Measurements from ENCODE around the gene ZNF334. TPM values are rescaled to one million over a fixed set of nuclear protein-coding genes. Genes with fewer than 3 reads are reported as not detected.

Gene ZNF334
- total RNA-seq, 1 experiment from 2014 or later, result 19.5 TPM

DNA sequence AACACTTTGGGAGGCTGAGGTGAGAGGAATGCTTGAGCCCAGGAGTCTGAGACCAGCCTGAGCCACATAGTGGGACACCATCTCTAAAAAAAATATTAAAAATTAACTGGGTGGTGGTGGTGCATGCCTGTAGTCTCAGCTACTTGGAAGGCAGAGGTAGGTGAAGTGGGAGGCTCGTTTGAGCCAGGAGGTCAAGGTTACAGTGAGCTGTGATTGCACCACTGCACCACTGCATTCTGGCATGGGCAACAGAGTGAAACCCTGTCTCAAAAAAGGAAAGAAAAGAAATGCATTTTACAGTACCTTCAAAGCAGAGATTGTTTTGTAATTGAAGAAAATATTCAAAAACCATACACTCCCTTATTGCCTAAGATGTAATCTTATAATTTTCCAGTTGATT, 30.6 kb upstream of the ZNF334 start:
- Mint-ChIP-seq H3K27ac (no peak overlapping the region), H3K4me3 (no peak overlapping the region), H3K36me3 (ENCODE audit: insufficient read depth in 1 of 3, low read depth in 3 of 3) (no peaks in the 10 kb centered on the region), H3K27me3 (ENCODE audit: low read depth) (no peaks in the 10 kb centered on the region), H3K4me1 (peaks cover 7% of the 10 kb centered on the region in 2 experiments), H3K9me3 (no peaks in the 10 kb centered on the region)
- Histone ChIP-seq H3K23ac (ENCODE audit: insufficient read length, low read depth, low read length) (no peak overlapping the region), H3K27me3 (ENCODE audit: insufficient read depth, low read length) (no peaks in the 10 kb centered on the region), H2BK12ac (ENCODE audit: insufficient read length, low read depth, low read length) (no peak overlapping the region), H3K79me1 (ENCODE audit: insufficient read depth, low read depth, low read length, poor library complexity, severe bottlenecking) (no peaks in the 10 kb centered on the region), H2BK20ac (ENCODE audit: low read depth, low read length, poor library complexity, severe bottlenecking) (no peak overlapping the region), H4K91ac (ENCODE audit: insufficient read length, low read depth, low read length) (no peak overlapping the region), H4K5ac (ENCODE audit: insufficient read length, low read depth, low read length) (no peak overlapping the region), H2AK5ac (ENCODE audit: insufficient read length, low read length) (no peak overlapping the region), H2BK15ac (ENCODE audit: low read depth, low read length) (no peak overlapping the region), H4K8ac (replicated peaks; ENCODE audit: insufficient read length, low read depth, low read length) (no peak overlapping the region), H2AFZ (ENCODE audit: low read length) (no peak overlapping the region), H3K18ac (ENCODE audit: insufficient read length, low read depth, low read length) (no peak overlapping the region), H3K56ac (ENCODE audit: insufficient read length, low read depth, low read length) (no peak overlapping the region), H3T11ph (ENCODE audit: low read length) (no peak overlapping the region), H3K23me2 (ENCODE audit: insufficient read length, low read depth, low read length, poor library complexity, severe bottlenecking) (no peaks in the 10 kb centered on the region), H3K9me3 (ENCODE audit: control insufficient read depth, low read depth, low read length) (no peaks in the 10 kb centered on the region), H3K4me1 (ENCODE audit: insufficient read depth, low read length) (peaks cover 1% of the 10 kb centered on the region; the same call in 1 of the 2 replicates), H3K4me2 (ENCODE audit: insufficient read depth, insufficient read length, low read length) (no peak overlapping the region), H2BK5ac (ENCODE audit: insufficient read length, low read length) (no peak overlapping the region), H3K79me2 (ENCODE audit: insufficient read depth, low read length) (no peaks in the 10 kb centered on the region), H3K9ac (ENCODE audit: extremely low read depth, insufficient read length, low read length) (no peak overlapping the region), H4K20me1 (ENCODE audit: control insufficient read depth, insufficient read depth, insufficient read length) (no peaks in the 10 kb centered on the region), H3K14ac (ENCODE audit: insufficient read depth, low read length) (no peak overlapping the region), H3K27ac (ENCODE audit: insufficient read length, low read depth, low read length) (no peak overlapping the region), H3K4ac (ENCODE audit: low read depth, low read length) (no peak overlapping the region), H2BK120ac (ENCODE audit: low read depth, low read length, poor library complexity, severe bottlenecking) (no peak overlapping the region)
- TF ChIP-seq CTCF (conservative IDR thresholded peaks at IDR 0.05), result no peak
- WGBS (ENCODE audit: extremely low coverage, insufficient read length, low lambda C conversion rate), result no CpG with 5 or more reads among the region's 1 CpG
- DNase-seq, result no peak

Data from H9 (cell line).